Astrocyte (in vitro differentiated cells and primary cell): Measurements from ENCODE around the gene EHBP1. TPM values are rescaled to one million over a fixed set of nuclear protein-coding genes. Genes with fewer than 3 reads are reported as not detected.

Experiments
- DNase-seq: peaks from one replicate; pipeline ENCODE4 v3.0.0-alpha.2; 2010; ENCODE audit warnings: low read depth
- FAIRE-seq: peaks from 2 replicates; lab custom pipeline; 2011; peaks lifted over from hg19 to GRCh38; lab: Jason Lieb, UNC
- H2AFZ ChIP-seq: 2 replicates; pipeline ENCODE4 v1.6.0; 2012; ENCODE audit warnings: low read depth, low read length, inconsistent platforms
- H3K27ac ChIP-seq: 2 replicates; pipeline ENCODE4 v1.5.1; 2011; ENCODE audit warnings: low read depth, low read length, inconsistent platforms
- H3K27me3 ChIP-seq: 2 replicates; pipeline ENCODE4 v1.6.0; 2011; ENCODE audit warnings: low read length, inconsistent platforms; ENCODE audit not compliant: insufficient read depth
- H3K36me3 ChIP-seq: 2 replicates; pipeline ENCODE4 v1.5.1; 2011; ENCODE audit warnings: low read length, inconsistent platforms; ENCODE audit not compliant: insufficient read depth
- H3K4me1 ChIP-seq: 2 replicates; pipeline ENCODE4 v1.5.1; 2011; ENCODE audit warnings: low read length, inconsistent platforms; ENCODE audit not compliant: insufficient read depth
- H3K4me2 ChIP-seq: 2 replicates; pipeline ENCODE4 v1.6.0; 2012; ENCODE audit warnings: low read length, inconsistent platforms
- H3K4me3 ChIP-seq: 2 replicates; pipeline ENCODE4 v1.5.1; 2011; ENCODE audit warnings: low read depth, mild to moderate bottlenecking, low read length, inconsistent platforms; ENCODE audit not compliant: insufficient read depth
- H3K79me2 ChIP-seq: 2 replicates; pipeline ENCODE4 v1.6.0; 2012; ENCODE audit warnings: mild to moderate bottlenecking, low read length, inconsistent platforms; ENCODE audit not compliant: insufficient read depth
- H3K9ac ChIP-seq: 2 replicates; pipeline ENCODE4 v1.6.0; 2012; ENCODE audit warnings: mild to moderate bottlenecking, low read length, inconsistent platforms
- H3K9me3 ChIP-seq: 2 replicates; pipeline ENCODE4 v1.5.1; 2012; ENCODE audit warnings: low read depth, mild to moderate bottlenecking, low read length, inconsistent platforms; ENCODE audit not compliant: insufficient read depth
- H4K20me1 ChIP-seq: 2 replicates; pipeline ENCODE4 v1.6.0; 2012; ENCODE audit warnings: low read length, inconsistent platforms; ENCODE audit not compliant: insufficient read depth
- H3K27ac Mint-ChIP-seq: one replicate; pipeline ENCODE4 v1.8.0; 2021; ENCODE audit warnings: mild to moderate bottlenecking, mixed read lengths; ENCODE audit not compliant: unreplicated experiment
- H3K27me3 Mint-ChIP-seq: one replicate; pipeline ENCODE4 v1.8.0; 2021; ENCODE audit warnings: low read depth, mixed read lengths; ENCODE audit not compliant: unreplicated experiment
- H3K36me3 Mint-ChIP-seq: one replicate; pipeline ENCODE4 v1.8.0; 2021; ENCODE audit warnings: low read depth, mixed read lengths; ENCODE audit not compliant: unreplicated experiment
- H3K4me1 Mint-ChIP-seq: one replicate; pipeline ENCODE4 v1.8.0; 2021; ENCODE audit warnings: low read depth, mixed read lengths; ENCODE audit not compliant: unreplicated experiment
- H3K4me3 Mint-ChIP-seq: one replicate; pipeline ENCODE4 v1.8.0; 2021; ENCODE audit warnings: mild to moderate bottlenecking, moderate library complexity, mixed read lengths; ENCODE audit not compliant: unreplicated experiment
- H3K9me3 Mint-ChIP-seq: one replicate; pipeline ENCODE4 v1.8.0; 2021; ENCODE audit warnings: mild to moderate bottlenecking, mixed read lengths; ENCODE audit not compliant: unreplicated experiment
- EZH2 ChIP-seq: IDR thresholded peaks from 2 replicates; pipeline ENCODE4 v1.6.1; 2012; ENCODE audit warnings: mild to moderate bottlenecking, low read length, inconsistent platforms; ENCODE audit not compliant: insufficient read depth
- total RNA-seq: library from RNA; stranded (reverse); gene quantifications from 2 replicates; pipeline ENCODE4 v1.2.1, GENCODE V29; 2021
- TF ChIP-seq, protein P1 (sequence below): IDR thresholded peaks from 2 replicates; pipeline ENCODE4 v1.5.1; 2011; ENCODE audit warnings: low read depth, mild to moderate bottlenecking, inconsistent platforms, low read length, moderate library complexity; ENCODE audit not compliant: insufficient read depth

The EHBP1 gene
- total RNA-seq, 1 donor from 2014 or later: 44.1 TPM

DNA sequence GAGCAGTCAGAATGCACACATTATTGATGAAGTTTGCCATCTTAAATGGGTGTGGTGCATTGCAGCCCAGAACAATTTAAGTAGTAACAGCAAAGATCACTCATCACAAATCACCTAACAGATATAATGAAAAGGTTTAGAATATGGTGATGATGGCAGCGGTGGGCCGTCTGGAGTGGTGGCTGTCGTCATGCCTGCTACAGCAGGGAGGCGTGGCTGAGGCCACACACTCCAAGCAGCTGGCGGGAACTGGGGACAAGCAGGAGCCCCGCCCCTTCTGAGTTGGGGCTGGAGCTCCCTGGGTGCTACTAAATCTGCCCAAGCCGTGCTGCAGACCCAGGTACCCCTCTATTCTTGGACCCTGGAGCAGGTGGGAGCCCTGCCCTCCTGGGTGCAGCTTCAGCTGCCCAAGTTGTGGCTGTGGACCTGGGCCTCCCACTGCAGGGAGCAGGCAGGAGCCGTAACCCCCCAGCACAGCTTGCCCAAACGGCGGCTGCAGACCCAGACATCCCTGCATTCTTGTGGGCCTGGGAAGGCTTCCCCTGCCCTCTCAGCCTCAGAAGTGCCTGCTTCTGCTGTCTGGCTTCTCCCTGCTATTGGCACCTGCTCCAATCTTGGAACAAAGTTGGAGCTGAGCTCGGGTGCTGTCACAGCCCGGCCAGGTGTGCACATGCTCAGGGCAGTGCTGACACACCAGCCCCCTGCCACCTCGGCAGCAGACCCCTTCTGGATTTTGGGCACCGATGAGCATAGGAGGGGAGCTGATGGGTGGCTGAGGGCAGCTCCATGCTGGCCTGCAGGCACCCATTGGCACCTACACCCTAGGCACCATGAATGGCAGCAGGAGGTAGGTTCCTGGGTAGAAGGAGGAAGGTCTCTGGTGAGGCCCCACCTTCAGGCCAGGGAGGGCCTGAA lies 149.3 kb downstream of the EHBP1 start:
- Histone ChIP-seq H3K4me3 (no peak overlapping the region), H3K27ac (no peak overlapping the region), H3K79me2 (no peaks in the 10 kb centered on the region), H2AFZ (no peak overlapping the region), H3K4me1 (no peaks in the 10 kb centered on the region), H4K20me1 (no peaks in the 10 kb centered on the region), H3K9ac (no peak overlapping the region), H3K36me3 (no peaks in the 10 kb centered on the region), H3K4me2 (no peak overlapping the region), H3K9me3 (no peaks in the 10 kb centered on the region), H3K27me3 (no peaks in the 10 kb centered on the region)
- Mint-ChIP-seq H3K36me3 (peaks cover 19% of the 10 kb centered on the region), H3K4me3 (no peak overlapping the region), H3K9me3 (no peaks in the 10 kb centered on the region), H3K27me3 (no peaks in the 10 kb centered on the region), H3K27ac (no peak overlapping the region), H3K4me1 (no peaks in the 10 kb centered on the region)
- DNase-seq (no peak), FAIRE-seq (no peak)
- TF ChIP-seq, protein P1, sequence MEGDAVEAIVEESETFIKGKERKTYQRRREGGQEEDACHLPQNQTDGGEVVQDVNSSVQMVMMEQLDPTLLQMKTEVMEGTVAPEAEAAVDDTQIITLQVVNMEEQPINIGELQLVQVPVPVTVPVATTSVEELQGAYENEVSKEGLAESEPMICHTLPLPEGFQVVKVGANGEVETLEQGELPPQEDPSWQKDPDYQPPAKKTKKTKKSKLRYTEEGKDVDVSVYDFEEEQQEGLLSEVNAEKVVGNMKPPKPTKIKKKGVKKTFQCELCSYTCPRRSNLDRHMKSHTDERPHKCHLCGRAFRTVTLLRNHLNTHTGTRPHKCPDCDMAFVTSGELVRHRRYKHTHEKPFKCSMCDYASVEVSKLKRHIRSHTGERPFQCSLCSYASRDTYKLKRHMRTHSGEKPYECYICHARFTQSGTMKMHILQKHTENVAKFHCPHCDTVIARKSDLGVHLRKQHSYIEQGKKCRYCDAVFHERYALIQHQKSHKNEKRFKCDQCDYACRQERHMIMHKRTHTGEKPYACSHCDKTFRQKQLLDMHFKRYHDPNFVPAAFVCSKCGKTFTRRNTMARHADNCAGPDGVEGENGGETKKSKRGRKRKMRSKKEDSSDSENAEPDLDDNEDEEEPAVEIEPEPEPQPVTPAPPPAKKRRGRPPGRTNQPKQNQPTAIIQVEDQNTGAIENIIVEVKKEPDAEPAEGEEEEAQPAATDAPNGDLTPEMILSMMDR: no peak
- TF ChIP-seq EZH2: no peak

DNA sequence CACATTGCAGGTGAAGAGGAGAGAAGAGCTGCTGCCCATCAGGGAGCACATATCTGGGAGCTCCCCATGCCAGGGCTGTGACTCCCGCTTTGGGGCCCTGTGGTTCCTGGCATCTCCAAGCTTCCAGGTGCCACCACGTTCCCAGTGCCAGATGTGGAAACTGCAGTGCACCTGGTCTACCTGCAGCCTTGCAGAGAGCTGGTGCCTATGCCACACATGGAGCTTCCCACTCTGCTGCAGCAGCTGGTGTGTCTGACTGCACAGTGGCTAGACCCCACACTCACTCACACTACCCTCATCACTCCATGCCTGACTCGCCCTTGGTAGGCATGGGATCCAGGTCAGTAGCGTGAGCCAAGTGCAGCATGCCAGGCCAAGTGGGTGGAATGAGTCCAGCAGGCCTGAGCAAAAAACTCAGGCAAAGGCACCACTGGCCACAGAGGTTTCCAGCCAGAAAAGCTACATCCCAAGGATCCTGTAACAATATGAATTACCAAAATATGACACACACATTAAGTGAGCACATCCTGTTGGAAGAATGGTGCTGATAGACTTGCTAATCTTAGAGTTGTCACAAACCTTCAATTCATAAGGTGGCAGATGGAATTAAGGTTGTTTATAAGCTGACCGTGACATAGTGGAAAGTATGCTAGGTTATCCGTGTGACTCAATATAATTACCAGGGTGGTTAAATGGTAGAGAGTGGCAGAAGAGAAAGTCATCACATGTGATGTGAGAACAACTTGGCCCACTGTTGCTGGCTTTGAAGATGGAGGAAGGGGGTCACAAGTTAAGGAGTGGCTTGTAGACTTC lies 150.9 kb downstream of the EHBP1 start:
- Mint-ChIP-seq H3K4me3 (no peak overlapping the region), H3K4me1 (no peaks in the 10 kb centered on the region), H3K9me3 (no peaks in the 10 kb centered on the region), H3K27ac (no peak overlapping the region), H3K27me3 (no peaks in the 10 kb centered on the region), H3K36me3 (peaks cover 19% of the 10 kb centered on the region)
- FAIRE-seq (no peak), DNase-seq (no peak)
- Histone ChIP-seq H3K4me1 (no peaks in the 10 kb centered on the region), H3K9me3 (no peaks in the 10 kb centered on the region), H4K20me1 (no peaks in the 10 kb centered on the region), H3K4me3 (no peak overlapping the region), H2AFZ (no peak overlapping the region), H3K27ac (no peak overlapping the region), H3K4me2 (no peak overlapping the region), H3K36me3 (no peaks in the 10 kb centered on the region), H3K79me2 (no peaks in the 10 kb centered on the region), H3K27me3 (no peaks in the 10 kb centered on the region), H3K9ac (no peak overlapping the region)
- no peak for TF ChIP-seq EZH2
- TF ChIP-seq, protein P1: no peak
